ENCODE results near the gene TMEM185B.

DNA sequence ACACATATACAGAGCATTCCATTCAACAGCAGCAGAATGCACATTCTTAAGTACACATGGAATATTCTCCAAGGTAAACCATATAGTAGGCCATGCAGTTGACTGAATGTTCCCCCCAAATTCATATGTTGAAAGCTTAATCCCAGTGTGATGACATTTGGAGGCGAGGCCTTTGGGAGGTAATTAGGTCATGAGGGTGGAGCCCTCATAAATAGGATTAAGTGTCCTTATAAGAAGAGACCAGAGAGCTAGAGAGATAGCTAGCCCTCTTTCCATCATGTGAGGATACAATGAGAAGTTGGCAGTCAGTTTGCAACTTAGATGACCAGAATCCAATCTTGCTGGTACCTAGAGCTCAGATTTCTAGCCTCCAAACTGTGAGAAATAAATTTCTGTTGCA, 27.6 kb downstream of the TMEM185B start:
- TF ChIP-seq, protein P1, sequence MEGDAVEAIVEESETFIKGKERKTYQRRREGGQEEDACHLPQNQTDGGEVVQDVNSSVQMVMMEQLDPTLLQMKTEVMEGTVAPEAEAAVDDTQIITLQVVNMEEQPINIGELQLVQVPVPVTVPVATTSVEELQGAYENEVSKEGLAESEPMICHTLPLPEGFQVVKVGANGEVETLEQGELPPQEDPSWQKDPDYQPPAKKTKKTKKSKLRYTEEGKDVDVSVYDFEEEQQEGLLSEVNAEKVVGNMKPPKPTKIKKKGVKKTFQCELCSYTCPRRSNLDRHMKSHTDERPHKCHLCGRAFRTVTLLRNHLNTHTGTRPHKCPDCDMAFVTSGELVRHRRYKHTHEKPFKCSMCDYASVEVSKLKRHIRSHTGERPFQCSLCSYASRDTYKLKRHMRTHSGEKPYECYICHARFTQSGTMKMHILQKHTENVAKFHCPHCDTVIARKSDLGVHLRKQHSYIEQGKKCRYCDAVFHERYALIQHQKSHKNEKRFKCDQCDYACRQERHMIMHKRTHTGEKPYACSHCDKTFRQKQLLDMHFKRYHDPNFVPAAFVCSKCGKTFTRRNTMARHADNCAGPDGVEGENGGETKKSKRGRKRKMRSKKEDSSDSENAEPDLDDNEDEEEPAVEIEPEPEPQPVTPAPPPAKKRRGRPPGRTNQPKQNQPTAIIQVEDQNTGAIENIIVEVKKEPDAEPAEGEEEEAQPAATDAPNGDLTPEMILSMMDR (IDR thresholded peaks at IDR 0.05) = no peak
- TF ChIP-seq POLR2A (IDR thresholded peaks at IDR 0.05) (no peak), POLR2AphosphoS5 (IDR thresholded peaks at IDR 0.05) (no peak), EP300 (IDR thresholded peaks at IDR 0.05) (no peak)

All from upper lobe of left lung (tissue), 4 donors.